WI38 (cell line): ENCODE results near the gene PLVAP.

Source experiments
- H3K4me3 ChIP-seq: 2 replicates; pipeline ENCODE4 v1.5.1; 2011; ENCODE audit warnings: low read depth, mild to moderate bottlenecking, control low read depth, low read length
- TF ChIP-seq, protein P1 (sequence below): IDR thresholded peaks from 2 replicates; pipeline ENCODE4 v1.5.1; 2012; ENCODE audit warnings: low read depth, mild to moderate bottlenecking, control low read depth, low read length

PLVAP gene

DNA sequence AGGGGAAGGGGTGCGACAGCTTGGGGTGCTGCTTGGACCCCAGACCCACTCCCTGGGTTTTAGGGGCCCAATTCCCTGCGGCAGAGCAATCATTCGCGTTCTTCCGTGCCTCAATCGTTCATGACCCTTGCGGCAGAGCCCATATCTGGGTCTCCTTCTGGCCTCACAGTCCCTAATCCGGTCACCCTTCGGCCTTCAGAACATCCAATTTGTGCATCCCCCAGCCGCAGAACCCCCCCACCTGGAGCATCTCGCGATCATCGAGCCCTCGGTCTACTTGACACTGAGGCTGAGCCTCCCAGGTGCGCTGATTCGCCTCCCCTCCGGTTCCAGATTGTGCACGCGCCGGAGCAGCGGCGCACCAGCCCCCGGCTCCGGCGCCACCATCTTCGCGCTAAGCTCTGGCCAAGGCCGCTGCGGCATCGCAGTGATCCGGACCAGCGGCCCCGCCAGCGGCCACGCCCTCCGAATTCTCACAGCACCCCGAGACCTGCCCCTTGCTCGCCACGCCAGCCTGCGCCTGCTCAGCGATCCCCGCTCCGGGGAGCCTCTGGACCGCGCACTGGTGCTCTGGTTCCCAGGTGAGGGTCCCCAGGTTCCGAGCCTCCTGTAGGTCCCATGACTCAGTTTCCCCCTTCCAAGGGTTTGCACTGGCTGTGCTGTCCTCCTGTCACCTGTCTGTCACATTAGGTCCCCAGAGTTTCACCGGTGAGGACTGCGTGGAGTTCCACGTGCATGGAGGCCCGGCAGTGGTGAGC, 39.3 kb downstream of the PLVAP start:
- H3K4me3 ChIP-seq, result peak overlapping the region; percentile 92
- TF ChIP-seq, protein P1, sequence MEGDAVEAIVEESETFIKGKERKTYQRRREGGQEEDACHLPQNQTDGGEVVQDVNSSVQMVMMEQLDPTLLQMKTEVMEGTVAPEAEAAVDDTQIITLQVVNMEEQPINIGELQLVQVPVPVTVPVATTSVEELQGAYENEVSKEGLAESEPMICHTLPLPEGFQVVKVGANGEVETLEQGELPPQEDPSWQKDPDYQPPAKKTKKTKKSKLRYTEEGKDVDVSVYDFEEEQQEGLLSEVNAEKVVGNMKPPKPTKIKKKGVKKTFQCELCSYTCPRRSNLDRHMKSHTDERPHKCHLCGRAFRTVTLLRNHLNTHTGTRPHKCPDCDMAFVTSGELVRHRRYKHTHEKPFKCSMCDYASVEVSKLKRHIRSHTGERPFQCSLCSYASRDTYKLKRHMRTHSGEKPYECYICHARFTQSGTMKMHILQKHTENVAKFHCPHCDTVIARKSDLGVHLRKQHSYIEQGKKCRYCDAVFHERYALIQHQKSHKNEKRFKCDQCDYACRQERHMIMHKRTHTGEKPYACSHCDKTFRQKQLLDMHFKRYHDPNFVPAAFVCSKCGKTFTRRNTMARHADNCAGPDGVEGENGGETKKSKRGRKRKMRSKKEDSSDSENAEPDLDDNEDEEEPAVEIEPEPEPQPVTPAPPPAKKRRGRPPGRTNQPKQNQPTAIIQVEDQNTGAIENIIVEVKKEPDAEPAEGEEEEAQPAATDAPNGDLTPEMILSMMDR, result no peak

DNA sequence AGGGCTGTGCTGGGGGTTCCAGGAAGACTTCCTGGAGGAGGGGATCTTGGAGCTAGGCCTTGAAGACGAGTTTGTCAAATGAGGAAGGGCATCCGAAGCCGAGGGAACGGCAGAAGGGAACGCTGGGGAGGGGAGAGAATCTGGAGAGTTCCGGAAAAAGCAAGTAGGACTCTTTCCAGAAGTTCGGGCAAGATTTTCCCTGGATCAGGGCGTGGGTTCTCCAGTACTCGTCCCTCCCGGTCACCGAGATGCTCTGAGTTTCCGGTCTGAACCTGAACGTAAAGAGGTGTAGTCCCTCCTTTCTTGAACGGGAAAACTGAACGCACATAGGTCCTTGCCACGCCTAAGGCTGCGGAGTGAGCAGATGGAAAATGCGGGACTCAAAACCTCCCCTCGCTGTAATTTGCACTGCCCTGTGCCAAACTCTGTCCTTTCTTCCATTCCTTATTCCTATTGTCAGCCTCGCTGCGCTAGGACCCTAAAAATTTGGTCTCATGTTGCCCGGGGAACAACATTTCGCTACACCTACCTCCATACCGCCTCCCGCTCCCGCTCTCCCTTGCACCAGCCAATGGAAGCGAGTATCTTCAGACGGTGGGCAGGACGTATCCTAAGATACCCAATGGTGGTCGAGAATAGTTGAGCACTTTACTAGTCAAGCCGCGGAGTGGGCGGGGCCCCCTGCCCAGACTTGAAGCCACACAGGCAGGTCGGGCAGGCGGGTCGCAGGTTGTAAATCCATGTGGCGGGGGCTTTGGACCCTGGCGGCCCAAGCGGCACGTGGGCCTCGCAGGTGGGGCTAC, 40.1 kb downstream of the PLVAP start, which contains the start of gene GTPBP3:
GTPBP3 (plus strand) TSS at position 682 of the 803 bp plus-strand sequence; CDS start at position 741, 59 bp downstream.
- peak within 1 kb of the TSS; percentile 92 for H3K4me3 ChIP-seq
- TF ChIP-seq, protein P1, result no peak

DNA sequence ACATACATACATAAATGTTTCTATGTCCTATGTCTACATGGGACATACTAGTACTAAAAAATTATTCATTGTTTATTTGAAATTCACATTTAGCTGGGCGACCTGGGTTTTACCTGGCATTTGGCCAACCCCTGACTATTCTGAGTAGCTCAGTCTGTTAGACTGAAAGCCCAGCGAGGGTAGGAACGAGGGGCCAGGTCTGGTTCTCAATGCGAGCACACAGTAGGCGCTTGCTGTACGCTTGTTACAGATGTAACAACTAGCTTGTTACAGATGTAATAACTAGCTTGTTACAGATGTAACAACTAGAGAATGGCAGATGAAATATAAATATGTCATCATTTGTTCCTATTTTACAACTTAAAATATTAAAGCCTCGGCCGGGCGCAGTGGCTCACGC, 41.6 kb downstream of the PLVAP start:
- TF ChIP-seq, protein P1, result no peak
- H3K4me3 ChIP-seq, result no peak overlapping the region

DNA sequence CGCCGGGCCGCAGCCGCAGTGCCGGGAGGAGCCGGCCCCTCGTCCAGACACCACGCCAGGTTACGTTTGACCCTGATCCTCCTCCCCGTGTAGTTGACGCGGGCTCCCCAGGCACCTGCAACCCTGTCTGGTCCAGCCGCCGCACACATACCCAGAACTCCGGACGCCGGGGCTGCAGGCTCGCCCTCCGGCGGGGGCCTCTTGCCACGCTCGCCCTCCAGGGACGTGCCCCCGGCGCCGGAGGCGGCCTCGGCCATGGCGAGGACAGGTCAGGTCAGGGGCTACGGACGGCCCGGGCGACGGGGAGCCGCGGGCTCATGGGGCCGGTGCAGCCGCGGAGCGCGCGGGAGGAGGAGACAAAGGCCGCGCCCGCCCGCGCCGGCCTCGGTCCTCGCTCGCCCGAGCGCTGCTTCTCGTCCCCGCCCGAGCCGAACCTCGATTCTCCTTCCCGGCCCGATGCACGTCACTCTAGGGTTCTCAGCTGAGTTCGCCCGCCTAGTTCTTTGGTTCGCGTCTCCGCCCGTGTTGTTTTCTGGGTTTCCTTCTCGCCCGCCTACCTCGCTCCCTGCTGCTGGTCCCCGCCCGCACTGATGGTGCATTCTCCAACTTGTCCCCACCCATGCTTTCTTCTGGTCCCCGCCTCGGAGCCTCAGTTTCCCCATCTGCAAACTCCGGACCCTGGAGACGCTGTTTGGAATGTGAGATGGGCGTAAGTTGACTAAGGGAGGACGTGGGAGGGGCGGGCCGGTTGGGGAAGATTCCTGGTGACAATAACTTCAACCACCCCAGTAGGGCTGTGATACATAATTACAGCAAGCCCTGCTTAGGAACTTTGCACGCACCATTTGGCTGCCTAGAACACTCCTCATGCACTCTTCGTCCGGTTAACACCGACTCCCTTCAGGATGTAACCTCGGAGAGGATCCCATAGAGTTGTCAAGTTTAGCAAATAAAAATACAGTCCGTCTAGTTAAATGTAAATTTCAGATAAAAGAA, 42.4 kb downstream of the PLVAP start, which contains the start of gene ANO8:
ANO8 (minus strand) TSS at position 442 of the 996 bp plus-strand sequence; CDS start at position 257, 185 bp downstream.
- peak within 1 kb of the TSS; percentile 82 for H3K4me3 ChIP-seq
- TF ChIP-seq, protein P1, result no peak

DNA sequence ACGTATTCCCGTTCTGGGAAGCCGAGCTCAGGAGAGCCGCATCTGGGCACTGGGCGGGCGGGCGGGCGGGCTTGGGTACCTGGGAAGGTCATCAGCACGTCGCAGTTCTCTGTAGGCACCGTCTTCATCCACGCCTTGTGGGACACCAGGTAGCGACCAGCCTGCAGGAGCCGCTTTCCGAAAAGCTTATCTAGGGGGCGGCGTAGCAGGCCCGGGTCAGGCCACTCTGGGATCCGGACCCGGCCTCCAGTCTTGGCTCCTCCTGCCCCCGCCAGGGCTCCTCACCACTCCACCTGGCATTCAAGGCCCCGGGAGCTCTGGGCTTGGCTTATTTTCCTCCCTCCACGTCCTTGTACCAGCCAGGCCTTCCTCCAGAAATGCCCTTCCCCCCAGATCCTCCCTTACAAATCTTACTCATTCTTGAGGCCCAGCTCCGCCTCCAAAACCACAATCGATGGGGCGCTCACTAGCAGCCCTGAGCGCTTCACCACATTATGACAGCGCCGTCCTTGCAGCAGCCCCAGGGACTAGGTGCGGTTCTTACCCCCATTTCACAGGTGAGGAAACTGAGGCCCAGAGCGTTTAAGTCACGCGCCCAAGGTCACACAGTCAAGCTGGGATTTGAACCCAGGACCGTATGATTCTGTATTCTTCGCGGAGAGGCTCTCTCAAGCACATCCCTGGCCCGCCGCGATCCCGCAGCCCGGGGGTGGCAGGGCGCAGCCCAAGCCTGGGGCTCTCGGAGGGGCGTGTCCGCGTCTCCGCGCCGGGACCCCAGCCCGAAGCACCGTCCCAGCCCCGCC, 43.3 kb downstream of the PLVAP start:
- H3K4me3 ChIP-seq, result peak overlapping the region; percentile 82
- TF ChIP-seq, protein P1, result no peak
